Hepatocyte (in vitro differentiated cells): ENCODE data around the gene PRXL2B.

Experiments used
- CTCF ChIP-seq: fragments of 200-600 bp; sonication (generic); IDR thresholded peaks from 2 replicates; pipeline ENCODE4 v1.5.1; 2016; ENCODE audit warnings: antibody characterized with exemption, mild to moderate bottlenecking; ENCODE audit not compliant: poor library complexity
- EZH2 ChIP-seq: fragments of 200-600 bp; sonication (generic); IDR thresholded peaks from 2 replicates; pipeline ENCODE4 v1.6.1; 2016; ENCODE audit warnings: antibody characterized with exemption, mild to moderate bottlenecking, borderline replicate concordance
- EZH2phosphoT487 ChIP-seq: fragments of 200-600 bp; sonication (generic); IDR thresholded peaks from one replicate; pipeline ENCODE4 v1.6.1; 2018; ENCODE audit warnings: antibody characterized with exemption, mild to moderate bottlenecking, low read depth, moderate library complexity; ENCODE audit not compliant: unreplicated experiment, severe bottlenecking

- TF ChIP-seq CTCF (no peak), EZH2 (no peak), EZH2phosphoT487 (no peak)
Measured at GRCh38 chr1:2569060-2569459, 17.5 kb upstream of the PRXL2B start.
